HCT116 (cell line): ENCODE data around the gene KCNG1.

ENCODE experiments used
- EZH2 ChIP-seq: fragments of 200-600 bp; sonication (generic); IDR thresholded peaks from 2 replicates; pipeline ENCODE4 v1.6.1; 2017; ENCODE audit warnings: antibody characterized with exemption, mixed run types
- POLR2AphosphoS5 ChIP-seq: IDR thresholded peaks from 2 replicates; pipeline ENCODE4 v1.6.1; 2011; ENCODE audit warnings: mild to moderate bottlenecking, low read depth, low read length, moderate library complexity
- YY1 ChIP-seq: IDR thresholded peaks from 2 replicates; pipeline ENCODE4 v1.6.1; 2011; ENCODE audit warnings: low read length, low read depth, moderate library complexity, mild to moderate bottlenecking; ENCODE audit not compliant: insufficient replicate concordance; ENCODE audit errors: extremely low read depth
- TF ChIP-seq, protein P1 (sequence below), 3 experiments: fragments of 200-600 bp in 1 of 3; sonication (generic) in 1 of 3; IDR thresholded peaks in 2 of 3; conservative IDR thresholded peaks in 1 of 3; 2 replicates each; pipeline ENCODE4 v1.5.1; 2012 to 2017; ENCODE audit warnings: low read depth in 2 of 3, low read length in 2 of 3, antibody characterized with exemption in 1 of 3, borderline replicate concordance in 1 of 3, control low read depth in 1 of 3, mild to moderate bottlenecking in 1 of 3, mixed read lengths in 1 of 3, mixed run types in 1 of 3, moderate library complexity in 1 of 3; ENCODE audit not compliant: insufficient read depth in 1 of 3

DNA sequence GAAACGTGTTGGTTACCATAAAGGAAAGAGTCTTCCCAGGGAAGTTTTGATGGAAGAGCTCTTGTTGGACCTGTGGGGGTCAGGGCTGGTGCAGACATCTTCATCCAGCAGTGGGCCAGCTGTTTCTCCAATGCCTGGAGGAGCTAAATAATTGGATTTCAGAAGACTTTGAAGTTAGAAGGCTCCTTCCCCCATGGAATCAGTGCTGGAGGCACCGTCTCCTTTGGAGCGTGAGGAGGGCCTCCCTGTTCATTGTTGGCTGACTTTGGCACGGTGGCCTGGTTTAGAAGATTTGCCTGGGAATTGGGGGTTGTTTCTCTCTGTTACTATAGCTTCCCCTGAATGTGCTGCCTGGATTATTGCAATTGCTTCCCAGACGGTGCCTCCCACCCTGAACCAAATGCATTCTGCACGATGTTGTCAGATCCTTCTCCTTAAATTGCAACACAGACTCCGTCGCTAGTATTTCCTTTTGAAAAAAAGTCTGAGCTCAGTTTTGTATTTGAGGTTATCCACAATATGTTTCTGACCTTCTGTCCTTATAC, 27.7 kb upstream of the KCNG1 start:
- TF ChIP-seq EZH2 = no peak
- TF ChIP-seq, protein P1, sequence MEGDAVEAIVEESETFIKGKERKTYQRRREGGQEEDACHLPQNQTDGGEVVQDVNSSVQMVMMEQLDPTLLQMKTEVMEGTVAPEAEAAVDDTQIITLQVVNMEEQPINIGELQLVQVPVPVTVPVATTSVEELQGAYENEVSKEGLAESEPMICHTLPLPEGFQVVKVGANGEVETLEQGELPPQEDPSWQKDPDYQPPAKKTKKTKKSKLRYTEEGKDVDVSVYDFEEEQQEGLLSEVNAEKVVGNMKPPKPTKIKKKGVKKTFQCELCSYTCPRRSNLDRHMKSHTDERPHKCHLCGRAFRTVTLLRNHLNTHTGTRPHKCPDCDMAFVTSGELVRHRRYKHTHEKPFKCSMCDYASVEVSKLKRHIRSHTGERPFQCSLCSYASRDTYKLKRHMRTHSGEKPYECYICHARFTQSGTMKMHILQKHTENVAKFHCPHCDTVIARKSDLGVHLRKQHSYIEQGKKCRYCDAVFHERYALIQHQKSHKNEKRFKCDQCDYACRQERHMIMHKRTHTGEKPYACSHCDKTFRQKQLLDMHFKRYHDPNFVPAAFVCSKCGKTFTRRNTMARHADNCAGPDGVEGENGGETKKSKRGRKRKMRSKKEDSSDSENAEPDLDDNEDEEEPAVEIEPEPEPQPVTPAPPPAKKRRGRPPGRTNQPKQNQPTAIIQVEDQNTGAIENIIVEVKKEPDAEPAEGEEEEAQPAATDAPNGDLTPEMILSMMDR (IDR thresholded peaks at IDR 0.05 in 2 of 3, conservative IDR thresholded peaks at IDR 0.05 in 1 of 3; ENCODE audit: borderline replicate concordance in 1 of 3, insufficient read depth in 1 of 3, low read depth in 2 of 3, low read length in 2 of 3) = no peak
- no peak for TF ChIP-seq YY1
- TF ChIP-seq POLR2AphosphoS5 = no peak
